ENCODE measurements around the gene GPR89B. TPM values are rescaled to one million over a fixed set of nuclear protein-coding genes. Genes with fewer than 3 reads are reported as not detected.
"Not testable (repeated sequence)": the region's sequence is repeated elsewhere in the genome, so short reads cannot be mapped to it uniquely, and the experiment has no call there.

The GPR89B gene
- polyA plus RNA-seq, 1 donor (not counting 4 experiments of a cell fraction or from before 2014, with no cell fraction given): 34.0 TPM

DNA sequence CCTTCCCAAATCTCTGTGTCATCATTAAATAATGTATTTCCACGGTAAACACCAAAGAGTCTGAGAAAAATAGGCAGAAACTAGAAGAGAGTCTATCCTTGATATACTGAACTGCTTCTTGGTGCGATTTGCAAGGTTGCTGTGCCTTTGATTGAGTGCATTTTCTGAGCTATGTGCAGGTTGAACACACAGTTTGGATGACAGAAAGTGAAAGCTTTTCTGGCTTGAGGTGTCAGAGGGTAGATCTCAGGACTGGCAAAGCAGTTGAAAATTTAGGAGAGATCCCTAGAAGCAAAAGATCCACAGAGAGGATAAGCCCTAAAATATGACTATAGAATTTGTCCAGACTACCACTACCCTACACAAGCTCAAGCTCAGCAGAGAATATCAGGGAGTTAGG lies 31.5 kb downstream of the GPR89B start:
- dilution Hi-C loops (cut with MboI; ENCODE audit: extremely low pct_ligation_motif_present, low sequenced_read_pairs): not testable (repeated sequence)

DNA sequence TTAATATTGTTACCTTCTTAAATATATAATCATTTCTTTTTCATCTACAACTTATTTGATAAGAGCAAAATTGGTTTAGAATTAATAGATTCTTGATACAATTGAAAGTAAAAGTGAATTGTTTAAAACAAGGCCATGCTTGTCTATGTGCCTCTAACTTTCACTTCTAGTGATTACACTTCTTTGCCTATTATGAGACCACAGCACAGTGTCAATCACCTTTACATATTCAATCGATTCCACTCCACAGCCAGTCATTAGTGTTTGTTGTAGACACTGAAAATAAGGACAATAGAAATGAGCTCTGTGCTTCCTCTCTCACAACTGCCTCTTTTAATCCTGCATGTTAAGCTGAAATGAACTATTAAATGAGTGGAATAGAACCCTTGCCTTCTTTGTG lies 36.4 kb downstream of the GPR89B start:
- H3K9ac ChIP-seq (ENCODE audit: control insufficient read depth, extremely low read depth, insufficient read depth, low read length); H3K27ac ChIP-seq (ENCODE audit: control insufficient read depth, insufficient read depth, low read length); H2AFZ ChIP-seq (ENCODE audit: control insufficient read depth, low read length); H4K20me1 ChIP-seq (ENCODE audit: control insufficient read depth, extremely low read depth, insufficient read depth, low read length); dilution Hi-C loops (cut with MboI; ENCODE audit: extremely low pct_ligation_motif_present, low sequenced_read_pairs); H3K4me2 ChIP-seq (ENCODE audit: control insufficient read depth, extremely low read depth, insufficient read depth, low read depth, low read length); DNase-seq (ENCODE audit: low read depth, low spot score); H3K4me1 ChIP-seq (ENCODE audit: control insufficient read depth, extremely low read depth, insufficient read depth, low read length); H3K4me3 ChIP-seq (ENCODE audit: control insufficient read depth in 2 of 3, extremely low read depth in 1 of 3, insufficient read depth in 2 of 3, low read depth in 1 of 3, low read length in 3 of 3); H3K36me3 ChIP-seq (ENCODE audit: control insufficient read depth in 2 of 2, extremely low read depth in 1 of 2, insufficient read depth in 2 of 2, low read length in 2 of 2); H3K9me3 ChIP-seq (ENCODE audit: control insufficient read depth, low read depth, low read length); H3K27me3 ChIP-seq (ENCODE audit: control insufficient read depth, extremely low read depth, insufficient read depth, low read length); H3K79me2 ChIP-seq (ENCODE audit: control insufficient read depth, insufficient read depth, low read length); FAIRE-seq; H3K9me1 ChIP-seq (ENCODE audit: control insufficient read depth, extremely low read depth, insufficient read depth, low read length): not testable (repeated sequence)

More for the DNA sequence above, 31.5 kb downstream of the GPR89B start:
- FAIRE-seq; H3K4me3 ChIP-seq (ENCODE audit: control insufficient read depth in 2 of 3, extremely low read depth in 1 of 3, insufficient read depth in 2 of 3, low read depth in 1 of 3, low read length in 3 of 3); H3K9ac ChIP-seq (ENCODE audit: control insufficient read depth, extremely low read depth, insufficient read depth, low read length); H3K27me3 ChIP-seq (ENCODE audit: control insufficient read depth, extremely low read depth, insufficient read depth, low read length); H3K9me3 ChIP-seq (ENCODE audit: control insufficient read depth, low read depth, low read length); H3K27ac ChIP-seq (ENCODE audit: control insufficient read depth, insufficient read depth, low read length); H3K4me1 ChIP-seq (ENCODE audit: control insufficient read depth, extremely low read depth, insufficient read depth, low read length); H4K20me1 ChIP-seq (ENCODE audit: control insufficient read depth, extremely low read depth, insufficient read depth, low read length); DNase-seq (ENCODE audit: low read depth, low spot score); H3K9me1 ChIP-seq (ENCODE audit: control insufficient read depth, extremely low read depth, insufficient read depth, low read length); H3K4me2 ChIP-seq (ENCODE audit: control insufficient read depth, extremely low read depth, insufficient read depth, low read depth, low read length); H2AFZ ChIP-seq (ENCODE audit: control insufficient read depth, low read length); H3K79me2 ChIP-seq (ENCODE audit: control insufficient read depth, insufficient read depth, low read length); H3K36me3 ChIP-seq (ENCODE audit: control insufficient read depth in 2 of 2, extremely low read depth in 1 of 2, insufficient read depth in 2 of 2, low read length in 2 of 2): not testable (repeated sequence)

DNA sequence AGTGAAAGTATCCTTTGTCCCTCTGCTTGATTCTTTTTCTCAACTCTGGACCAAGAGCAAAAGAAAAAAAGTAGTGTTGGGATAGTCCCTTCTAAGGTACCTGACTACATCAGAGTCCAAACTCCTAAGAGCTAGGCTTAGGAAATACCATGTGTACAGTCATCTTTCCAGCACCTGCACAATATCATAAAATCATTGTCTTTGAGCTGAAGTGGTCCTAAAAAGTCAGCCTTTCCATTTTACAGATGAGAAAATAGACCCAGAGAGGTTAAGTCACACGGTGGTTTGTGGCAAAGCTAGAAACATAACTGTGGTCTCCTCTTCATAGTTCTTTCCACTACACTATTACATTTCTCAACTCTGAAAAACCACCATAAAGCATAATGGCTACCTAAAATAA lies 38.4 kb downstream of the GPR89B start:
- H4K20me1 ChIP-seq (ENCODE audit: control insufficient read depth, extremely low read depth, insufficient read depth, low read length); FAIRE-seq; dilution Hi-C loops (cut with MboI; ENCODE audit: extremely low pct_ligation_motif_present, low sequenced_read_pairs); DNase-seq (ENCODE audit: low read depth, low spot score); H3K4me1 ChIP-seq (ENCODE audit: control insufficient read depth, extremely low read depth, insufficient read depth, low read length); H3K27ac ChIP-seq (ENCODE audit: control insufficient read depth, insufficient read depth, low read length); H3K79me2 ChIP-seq (ENCODE audit: control insufficient read depth, insufficient read depth, low read length); H2AFZ ChIP-seq (ENCODE audit: control insufficient read depth, low read length); H3K9me1 ChIP-seq (ENCODE audit: control insufficient read depth, extremely low read depth, insufficient read depth, low read length); H3K9me3 ChIP-seq (ENCODE audit: control insufficient read depth, low read depth, low read length); H3K4me2 ChIP-seq (ENCODE audit: control insufficient read depth, extremely low read depth, insufficient read depth, low read depth, low read length); H3K4me3 ChIP-seq (ENCODE audit: control insufficient read depth in 2 of 3, extremely low read depth in 1 of 3, insufficient read depth in 2 of 3, low read depth in 1 of 3, low read length in 3 of 3); H3K36me3 ChIP-seq (ENCODE audit: control insufficient read depth in 2 of 2, extremely low read depth in 1 of 2, insufficient read depth in 2 of 2, low read length in 2 of 2); H3K9ac ChIP-seq (ENCODE audit: control insufficient read depth, extremely low read depth, insufficient read depth, low read length); H3K27me3 ChIP-seq (ENCODE audit: control insufficient read depth, extremely low read depth, insufficient read depth, low read length): not testable (repeated sequence)

DNA sequence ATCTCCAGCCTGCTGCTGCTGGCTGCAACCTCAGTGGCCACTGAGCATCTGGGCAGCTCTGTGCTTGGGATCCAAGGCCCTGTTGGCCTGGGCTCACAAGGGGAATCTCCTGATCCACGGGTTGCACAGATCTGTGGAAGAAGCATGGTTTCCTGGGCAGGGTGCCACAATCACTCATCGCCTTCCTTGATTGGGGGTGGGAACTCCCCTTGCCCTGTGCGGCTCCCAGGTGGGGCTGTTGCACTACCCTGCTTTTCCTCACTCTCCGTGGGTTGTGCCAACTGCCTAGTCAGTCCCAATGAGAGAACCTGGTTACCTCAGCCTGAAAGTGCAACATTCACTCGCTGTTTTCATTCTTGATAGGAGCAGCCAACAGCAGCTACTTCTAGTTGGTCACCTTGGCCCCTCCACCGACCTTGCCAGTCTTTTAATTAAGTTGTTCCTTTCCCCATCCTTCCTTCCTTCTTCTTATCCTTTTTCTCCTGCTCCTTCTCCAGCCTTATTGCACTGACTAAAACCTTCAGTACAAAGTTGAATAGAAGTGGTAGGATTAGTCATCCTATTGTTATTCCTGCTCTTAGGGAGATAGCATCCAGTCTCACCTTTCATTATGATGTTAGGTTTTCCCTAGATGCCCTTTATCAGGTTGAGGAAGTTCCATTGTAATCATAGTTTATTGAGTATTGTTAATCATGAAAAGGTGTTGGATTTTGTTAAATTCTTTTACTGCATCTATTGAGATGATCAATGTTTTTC lies 50.9 kb downstream of the GPR89B start:
- not testable (repeated sequence) for H3K9me3 ChIP-seq (ENCODE audit: control insufficient read depth, low read depth, low read length)

DNA sequence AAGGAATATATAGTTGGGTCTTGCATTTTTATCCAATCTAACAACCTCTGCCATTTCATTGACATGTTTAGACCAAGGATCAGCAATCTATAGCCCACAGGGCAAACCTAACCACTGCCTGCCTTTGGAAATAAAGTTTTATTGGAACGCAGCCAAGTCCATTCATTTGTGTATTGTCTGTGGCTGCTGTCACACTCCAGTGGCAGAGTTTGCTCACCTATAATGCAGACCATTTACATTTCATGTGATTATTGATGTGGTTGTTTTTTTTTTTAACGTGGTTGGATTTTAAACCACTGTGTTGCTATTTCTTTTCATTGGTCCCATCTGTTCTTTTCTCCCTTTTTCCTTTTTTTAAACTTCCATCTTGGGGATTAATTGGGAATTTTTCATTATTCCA lies 57.2 kb downstream of the GPR89B start:
- H3K9ac ChIP-seq (ENCODE audit: control insufficient read depth, extremely low read depth, insufficient read depth, low read length); DNase-seq (ENCODE audit: low read depth, low spot score); H2AFZ ChIP-seq (ENCODE audit: control insufficient read depth, low read length); H3K4me3 ChIP-seq (ENCODE audit: control insufficient read depth in 2 of 3, extremely low read depth in 1 of 3, insufficient read depth in 2 of 3, low read depth in 1 of 3, low read length in 3 of 3); H3K9me3 ChIP-seq (ENCODE audit: control insufficient read depth, low read depth, low read length); H3K9me1 ChIP-seq (ENCODE audit: control insufficient read depth, extremely low read depth, insufficient read depth, low read length); dilution Hi-C loops (cut with MboI; ENCODE audit: extremely low pct_ligation_motif_present, low sequenced_read_pairs); H3K4me1 ChIP-seq (ENCODE audit: control insufficient read depth, extremely low read depth, insufficient read depth, low read length); H3K4me2 ChIP-seq (ENCODE audit: control insufficient read depth, extremely low read depth, insufficient read depth, low read depth, low read length); H3K36me3 ChIP-seq (ENCODE audit: control insufficient read depth in 2 of 2, extremely low read depth in 1 of 2, insufficient read depth in 2 of 2, low read length in 2 of 2); H4K20me1 ChIP-seq (ENCODE audit: control insufficient read depth, extremely low read depth, insufficient read depth, low read length); H3K79me2 ChIP-seq (ENCODE audit: control insufficient read depth, insufficient read depth, low read length); FAIRE-seq; H3K27me3 ChIP-seq (ENCODE audit: control insufficient read depth, extremely low read depth, insufficient read depth, low read length); H3K27ac ChIP-seq (ENCODE audit: control insufficient read depth, insufficient read depth, low read length): not testable (repeated sequence)

More for the DNA sequence above, 50.9 kb downstream of the GPR89B start:
- H4K20me1 ChIP-seq (ENCODE audit: control insufficient read depth, extremely low read depth, insufficient read depth, low read length); H3K9me1 ChIP-seq (ENCODE audit: control insufficient read depth, extremely low read depth, insufficient read depth, low read length); H3K79me2 ChIP-seq (ENCODE audit: control insufficient read depth, insufficient read depth, low read length); H3K4me3 ChIP-seq (ENCODE audit: control insufficient read depth in 2 of 3, extremely low read depth in 1 of 3, insufficient read depth in 2 of 3, low read depth in 1 of 3, low read length in 3 of 3); DNase-seq (ENCODE audit: low read depth, low spot score); H3K4me2 ChIP-seq (ENCODE audit: control insufficient read depth, extremely low read depth, insufficient read depth, low read depth, low read length); H3K9ac ChIP-seq (ENCODE audit: control insufficient read depth, extremely low read depth, insufficient read depth, low read length); H3K36me3 ChIP-seq (ENCODE audit: control insufficient read depth in 2 of 2, extremely low read depth in 1 of 2, insufficient read depth in 2 of 2, low read length in 2 of 2); H3K27ac ChIP-seq (ENCODE audit: control insufficient read depth, insufficient read depth, low read length); H3K4me1 ChIP-seq (ENCODE audit: control insufficient read depth, extremely low read depth, insufficient read depth, low read length); H2AFZ ChIP-seq (ENCODE audit: control insufficient read depth, low read length); FAIRE-seq; H3K27me3 ChIP-seq (ENCODE audit: control insufficient read depth, extremely low read depth, insufficient read depth, low read length); dilution Hi-C loops (cut with MboI; ENCODE audit: extremely low pct_ligation_motif_present, low sequenced_read_pairs): not testable (repeated sequence)

Data from keratinocyte (primary cell).